GM18861 (cell line): ENCODE measurements around the gene SLC7A10.
"Not testable (repeated sequence)": the region's sequence is repeated elsewhere in the genome, so short reads cannot be mapped to it uniquely, and the experiment has no call there.

ENCODE experiments used
- ATAC-seq: cut with Tn5 transposase; IDR thresholded peaks from one replicate; pipeline ENCODE4 v1.9.1; 2021; ENCODE audit not compliant: unreplicated experiment

Gene SLC7A10

DNA sequence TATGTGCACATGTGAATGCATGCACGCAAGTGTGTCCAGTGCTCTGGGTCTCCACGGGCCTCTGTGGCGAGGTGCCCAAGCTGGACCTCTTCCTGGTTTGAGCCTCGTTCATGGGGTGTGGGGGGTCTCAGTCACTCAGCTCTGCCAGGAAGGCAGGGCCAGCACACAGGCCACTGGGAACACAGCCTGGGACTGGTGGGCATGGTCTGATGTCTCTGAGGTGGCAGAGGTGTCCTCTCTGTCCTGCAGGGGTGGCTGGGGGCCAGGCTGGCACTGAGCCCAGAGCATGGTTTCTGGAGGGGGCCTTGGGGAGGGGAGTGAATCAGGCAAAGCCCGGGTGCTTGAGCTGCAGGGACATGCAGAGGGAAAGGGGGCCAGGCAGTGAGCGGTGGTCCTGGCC lies 22.1 kb downstream of the SLC7A10 start:
- no peak for ATAC-seq

- no peak for ATAC-seq
Measured at GRCh38 chr19:33202546-33203507, 22.8 kb downstream of the SLC7A10 start.

- ATAC-seq: no peak
Measured at GRCh38 chr19:33201886-33202545, 23.6 kb downstream of the SLC7A10 start.

DNA sequence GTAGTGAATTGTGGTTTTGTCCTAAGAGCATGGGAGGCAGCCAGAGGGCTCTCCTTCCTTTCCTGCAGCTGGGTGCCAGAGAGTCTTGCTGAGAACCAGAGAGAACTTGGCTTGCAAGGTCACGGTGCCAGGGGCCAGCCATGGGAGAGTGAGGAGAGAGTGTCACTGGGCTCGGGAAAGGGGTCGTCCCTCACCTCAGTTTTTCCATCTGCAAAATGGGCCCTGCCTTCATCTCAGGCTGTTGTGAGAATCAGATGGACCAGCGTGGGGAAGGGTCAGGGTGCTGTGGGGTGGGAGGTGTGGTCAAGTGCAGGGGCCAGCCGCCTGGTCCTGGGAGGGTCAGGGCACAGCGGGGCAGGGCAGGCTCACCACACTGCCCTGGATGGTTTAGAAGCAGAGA lies 24.2 kb downstream of the SLC7A10 start:
- ATAC-seq: no peak

GRCh38 chr19:33199441-33200265 lies 26.0 kb downstream of the SLC7A10 start:
- ATAC-seq: no peak

GRCh38 chr19:33198169-33198568 lies 27.5 kb downstream of the SLC7A10 start:
- no peak for ATAC-seq

GRCh38 chr19:33197591-33198000 lies 28.1 kb downstream of the SLC7A10 start:
- ATAC-seq: no peak

DNA sequence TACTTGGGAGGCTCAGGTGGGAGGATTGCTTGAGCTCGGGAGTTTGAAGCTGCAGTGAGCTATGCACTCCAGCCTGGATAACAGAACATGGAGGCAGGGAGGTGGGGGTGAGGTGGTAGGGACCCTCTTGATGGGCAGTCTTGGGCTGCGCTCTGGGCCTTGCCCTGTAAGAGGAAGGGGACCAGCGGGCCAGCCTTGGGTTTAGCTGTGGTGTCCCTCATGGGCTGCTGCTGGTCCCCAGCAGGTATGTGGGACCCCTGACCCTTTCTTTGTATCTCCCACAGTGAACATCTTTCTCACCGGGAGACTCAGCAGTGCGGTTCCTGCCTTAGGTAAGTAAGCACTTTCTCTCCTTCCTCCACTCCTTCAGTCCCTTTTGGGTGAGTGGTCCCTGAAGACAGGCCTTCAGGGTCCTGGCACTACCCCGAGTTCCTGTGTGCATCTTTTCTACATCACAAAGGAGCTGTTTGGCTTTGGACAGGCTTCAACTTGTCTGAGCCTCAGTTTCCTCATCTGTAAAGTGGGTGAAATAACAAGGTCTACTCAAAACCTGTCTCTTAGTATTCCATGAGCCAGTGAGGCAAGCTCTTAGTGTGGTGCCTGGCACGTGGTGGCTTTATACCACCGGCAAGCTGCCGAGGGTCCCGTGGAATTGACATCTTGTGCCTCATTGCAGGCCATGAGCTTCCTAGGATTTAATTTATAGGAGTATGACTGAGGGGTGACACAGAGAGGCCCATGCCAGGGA lies 29.0 kb downstream of the SLC7A10 start:
- no peak for ATAC-seq

GRCh38 chr19:33195645-33196347 lies 29.9 kb downstream of the SLC7A10 start:
- ATAC-seq: no peak

DNA sequence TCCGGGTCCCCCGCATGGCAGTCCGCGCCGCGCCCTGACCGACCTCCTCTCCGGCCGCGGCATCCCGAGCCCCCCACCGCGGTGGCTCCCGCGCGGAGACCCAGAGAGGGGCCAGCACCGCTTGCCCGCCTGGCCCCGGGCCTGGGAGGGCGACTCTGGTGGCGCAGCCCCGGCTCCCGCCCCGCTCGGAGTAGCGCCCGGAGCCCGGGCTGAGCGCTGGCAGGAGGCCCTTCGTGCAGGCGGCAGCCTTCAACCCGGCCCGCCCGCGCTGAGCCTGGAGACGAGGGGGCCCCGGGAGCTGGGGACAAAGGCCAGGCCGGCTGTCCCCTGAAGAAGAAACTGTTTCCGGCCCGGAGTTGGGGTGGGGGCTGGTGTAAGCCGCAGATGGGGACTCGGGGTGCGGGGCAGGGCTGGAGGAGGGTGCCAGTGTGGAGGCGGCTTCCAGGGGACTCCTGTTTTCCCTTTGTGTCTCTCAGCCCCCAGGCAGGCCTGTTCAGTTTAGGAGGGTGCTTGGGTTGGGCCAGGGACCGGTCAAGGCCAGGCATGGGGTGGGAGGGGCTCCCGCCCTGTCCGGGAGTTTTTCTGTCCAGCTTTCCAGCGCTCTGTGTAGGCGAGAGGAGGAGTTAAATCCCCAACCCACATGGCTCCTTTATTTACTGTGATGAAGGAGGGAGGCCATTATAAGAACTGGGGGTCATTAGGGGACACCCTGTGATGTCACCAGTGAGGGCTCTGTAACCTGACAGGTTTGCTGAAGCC lies 30.6 kb downstream of the SLC7A10 start:
- no peak for ATAC-seq

GRCh38 chr19:33194532-33194885 lies 31.1 kb downstream of the SLC7A10 start:
- no peak for ATAC-seq

GRCh38 chr19:33193865-33194362 lies 31.7 kb downstream of the SLC7A10 start, which contains the start of gene LRP3:
TSS of gene LRP3 (plus strand) at chr19:33194330. CDS start at chr19:33194786, 456 bp downstream.
- ATAC-seq: no peak

- no peak for ATAC-seq
Measured at GRCh38 chr19:33193269-33193864, 32.3 kb downstream of the SLC7A10 start.

- no peak for ATAC-seq
Measured at GRCh38 chr19:33192010-33192409, 33.6 kb downstream of the SLC7A10 start.

- ATAC-seq: no peak
Measured at GRCh38 chr19:33191501-33191900, 34.1 kb downstream of the SLC7A10 start.

GRCh38 chr19:33191092-33191491 lies 34.6 kb downstream of the SLC7A10 start:
- not testable (repeated sequence) for ATAC-seq

DNA sequence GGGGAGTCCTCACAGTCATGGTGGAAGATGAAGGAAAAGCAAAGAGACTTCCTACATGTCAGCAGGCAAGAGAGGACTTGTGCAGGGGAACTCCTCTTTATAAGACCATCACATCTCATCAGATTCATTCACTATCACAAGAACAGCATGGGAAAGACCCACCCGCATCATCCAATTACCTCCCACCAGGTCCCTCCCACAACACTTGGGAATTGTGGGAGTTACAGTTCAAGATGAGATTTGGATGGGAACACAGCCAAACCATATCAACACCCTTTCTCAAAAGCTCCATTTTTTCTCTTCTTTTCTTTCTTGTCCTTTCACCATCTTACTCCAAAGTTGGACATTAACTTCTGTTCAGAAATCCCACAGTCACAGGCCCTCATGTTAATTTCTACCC lies 36.2 kb downstream of the SLC7A10 start:
- no peak for ATAC-seq

- no peak for ATAC-seq
Measured at GRCh38 chr19:33187183-33187540, 38.5 kb downstream of the SLC7A10 start.
